WTC11 (cell line): ENCODE measurements around the gene AHSG. TPM values are rescaled to one million over a fixed set of nuclear protein-coding genes. Genes with fewer than 3 reads are reported as not detected.

Experiments
- ATF3 ChIP-seq: sonication (generic); formaldehyde crosslinking; conservative IDR thresholded peaks from 2 replicates; pipeline ENCODE4 v1.8.1; 2022; ENCODE audit warnings: mild to moderate bottlenecking, missing genetic modification reagents
- CBFB ChIP-seq: sonication (generic); formaldehyde crosslinking; IDR thresholded peaks from 2 replicates; pipeline ENCODE4 v1.8.1; 2022; ENCODE audit warnings: mild to moderate bottlenecking, low read depth, missing genetic modification reagents
- CTCF ChIP-seq: fragments of 200-600 bp; IDR thresholded peaks from 2 replicates; pipeline ENCODE4 v1.8.0; 2022; ENCODE audit warnings: antibody characterized with exemption
- E2F4 ChIP-seq: sonication (generic); formaldehyde crosslinking; IDR thresholded peaks from 2 replicates; pipeline ENCODE4 v1.8.1; 2022; ENCODE audit warnings: low read depth, mild to moderate bottlenecking, moderate library complexity, missing genetic modification reagents, borderline replicate concordance
- E2F5 ChIP-seq: sonication (generic); formaldehyde crosslinking; IDR thresholded peaks from 2 replicates; pipeline ENCODE4 v1.8.1; 2022; ENCODE audit warnings: mild to moderate bottlenecking, moderate library complexity, missing genetic modification reagents
- OVOL2 ChIP-seq: fragments of 250-450 bp; sonication (Bioruptor Pico); IDR thresholded peaks from 2 replicates; pipeline ENCODE4 v1.9.0; 2021; ENCODE audit warnings: mild to moderate bottlenecking, borderline replicate concordance
- PRDM15 ChIP-seq: sonication (generic); formaldehyde crosslinking; IDR thresholded peaks from 2 replicates; pipeline ENCODE4 v1.8.0; 2022; ENCODE audit warnings: missing genetic modification reagents
- RELA ChIP-seq: sonication (generic); formaldehyde crosslinking; IDR thresholded peaks from 2 replicates; pipeline ENCODE4 v1.8.1; 2022; ENCODE audit warnings: missing genetic modification reagents, mild to moderate bottlenecking, borderline replicate concordance
- RORB ChIP-seq: fragments of 250-450 bp; sonication (Bioruptor Pico); IDR thresholded peaks from 2 replicates; pipeline ENCODE4 v1.9.0; 2021; ENCODE audit warnings: mild to moderate bottlenecking
- SMAD3 ChIP-seq: sonication (generic); formaldehyde crosslinking; IDR thresholded peaks from 2 replicates; pipeline ENCODE4 v1.8.0; 2022; ENCODE audit warnings: missing genetic modification reagents, mild to moderate bottlenecking, borderline replicate concordance
- TEAD4 ChIP-seq: sonication (generic); formaldehyde crosslinking; IDR thresholded peaks from 2 replicates; pipeline ENCODE4 v1.8.0; 2022; ENCODE audit warnings: mild to moderate bottlenecking, missing genetic modification reagents
- ZBTB43 ChIP-seq: sonication (generic); formaldehyde crosslinking; IDR thresholded peaks from 2 replicates; pipeline ENCODE4 v1.8.1; 2023; ENCODE audit warnings: mild to moderate bottlenecking, missing genetic modification reagents
- ZMAT4 ChIP-seq: fragments of 250-450 bp; sonication (Bioruptor Pico); IDR thresholded peaks from 2 replicates; pipeline ENCODE4 v1.9.0; 2021; ENCODE audit warnings: mild to moderate bottlenecking
- ZNF121 ChIP-seq: sonication (generic); formaldehyde crosslinking; IDR thresholded peaks from 2 replicates; pipeline ENCODE4 v1.8.0; 2023; ENCODE audit warnings: missing genetic modification reagents
- ZNF138 ChIP-seq: sonication (generic); formaldehyde crosslinking; conservative IDR thresholded peaks from 2 replicates; pipeline ENCODE4 v1.8.1; 2022; ENCODE audit warnings: mild to moderate bottlenecking, moderate library complexity, missing genetic modification reagents
- ZNF232 ChIP-seq: sonication (generic); formaldehyde crosslinking; IDR thresholded peaks from 2 replicates; pipeline ENCODE4 v1.8.0; 2022; ENCODE audit warnings: mild to moderate bottlenecking, missing genetic modification reagents
- ZNF281 ChIP-seq: sonication (generic); formaldehyde crosslinking; IDR thresholded peaks from 2 replicates; pipeline ENCODE4 v1.8.0; 2023; ENCODE audit warnings: mild to moderate bottlenecking, missing genetic modification reagents
- ZNF416 ChIP-seq: fragments of 250-450 bp; sonication (Bioruptor Pico); IDR thresholded peaks from 2 replicates; pipeline ENCODE4 v1.9.0; 2021; ENCODE audit warnings: mild to moderate bottlenecking, inconsistent platforms
- ZNF423 ChIP-seq: fragments of 250-450 bp; sonication (Bioruptor Pico); IDR thresholded peaks from 2 replicates; pipeline ENCODE4 v2.1.2; 2022; ENCODE audit warnings: mild to moderate bottlenecking, moderate library complexity
- ZNF425 ChIP-seq: fragments of 250-450 bp; sonication (Bioruptor Pico); conservative IDR thresholded peaks from 2 replicates; pipeline ENCODE4 v1.9.0; 2021; ENCODE audit warnings: mild to moderate bottlenecking
- ZNF512 ChIP-seq: sonication (generic); formaldehyde crosslinking; IDR thresholded peaks from 2 replicates; pipeline ENCODE4 v1.8.1; 2022; ENCODE audit warnings: missing genetic modification reagents, borderline replicate concordance
- total RNA-seq: library from RNA; stranded (reverse); gene quantifications from 3 replicates; pipeline ENCODE4 v1.2.3, GENCODE V29; 2021

The AHSG gene
- total RNA-seq, 1 experiment from 2014 or later, result 1.9 TPM

- TF ChIP-seq ZBTB43 (CRISPR knock-in tag), result no peak
- TF ChIP-seq ZNF423 (CRISPR knock-in tag), result no peak
- TF ChIP-seq PRDM15 (CRISPR knock-in tag), result no peak
- no peak for TF ChIP-seq ZMAT4 (CRISPR knock-in tag)
- no peak for TF ChIP-seq ZNF281 (CRISPR knock-in tag)
- TF ChIP-seq ZNF121 (CRISPR knock-in tag), result no peak
- TF ChIP-seq RELA (CRISPR knock-in tag), result no peak
- no peak for TF ChIP-seq ZNF138
- no peak for TF ChIP-seq SMAD3 (CRISPR knock-in tag)
- no peak for TF ChIP-seq TEAD4 (CRISPR knock-in tag)
- no peak for TF ChIP-seq ZNF425 (CRISPR knock-in tag)
- no peak for TF ChIP-seq E2F4 (CRISPR knock-in tag)
- no peak for TF ChIP-seq ZNF416
- TF ChIP-seq OVOL2 (CRISPR knock-in tag), result no peak
- TF ChIP-seq ZNF512 (CRISPR knock-in tag), result no peak
- no peak for TF ChIP-seq ZNF232 (CRISPR knock-in tag)
- no peak for TF ChIP-seq RORB (CRISPR knock-in tag)
- TF ChIP-seq CTCF, result no peak
- no peak for TF ChIP-seq ATF3 (CRISPR knock-in tag)
- peak; percentile 86; the same call in 1 of the 2 replicates for TF ChIP-seq CBFB (CRISPR knock-in tag)
- TF ChIP-seq E2F5 (CRISPR knock-in tag), result peak; percentile 93
Observed at GRCh38 chr3:186567072-186567921, 45.6 kb upstream of the AHSG start, which contains the start of gene TBCCD1 (continued).
